Astrocyte of the cerebellum (primary cell): Measurements from ENCODE around the gene CEP68.
"Not testable (repeated sequence)": the region's sequence is repeated elsewhere in the genome, so short reads cannot be mapped to it uniquely, and the experiment has no call there.

Experiments
- DNase-seq: peaks from one replicate; pipeline ENCODE4 v3.0.0-alpha.2; 2011; ENCODE audit warnings: low read depth
- H3K4me3 ChIP-seq: 2 replicates; pipeline ENCODE4 v1.5.1; 2011; ENCODE audit warnings: mild to moderate bottlenecking, low read depth, low read length, moderate library complexity
- in situ Hi-C: cut with HindIII; loops from 2 replicates; pipeline ENCODE4 v1.10.0; 2017; ENCODE audit warnings: low sequenced_read_pairs
- TF ChIP-seq, protein P1 (sequence below): IDR thresholded peaks from 2 replicates; pipeline ENCODE4 v1.5.1; 2012; ENCODE audit warnings: low read length, low read depth, moderate library complexity, mild to moderate bottlenecking; ENCODE audit errors: missing control alignments

Gene CEP68

DNA sequence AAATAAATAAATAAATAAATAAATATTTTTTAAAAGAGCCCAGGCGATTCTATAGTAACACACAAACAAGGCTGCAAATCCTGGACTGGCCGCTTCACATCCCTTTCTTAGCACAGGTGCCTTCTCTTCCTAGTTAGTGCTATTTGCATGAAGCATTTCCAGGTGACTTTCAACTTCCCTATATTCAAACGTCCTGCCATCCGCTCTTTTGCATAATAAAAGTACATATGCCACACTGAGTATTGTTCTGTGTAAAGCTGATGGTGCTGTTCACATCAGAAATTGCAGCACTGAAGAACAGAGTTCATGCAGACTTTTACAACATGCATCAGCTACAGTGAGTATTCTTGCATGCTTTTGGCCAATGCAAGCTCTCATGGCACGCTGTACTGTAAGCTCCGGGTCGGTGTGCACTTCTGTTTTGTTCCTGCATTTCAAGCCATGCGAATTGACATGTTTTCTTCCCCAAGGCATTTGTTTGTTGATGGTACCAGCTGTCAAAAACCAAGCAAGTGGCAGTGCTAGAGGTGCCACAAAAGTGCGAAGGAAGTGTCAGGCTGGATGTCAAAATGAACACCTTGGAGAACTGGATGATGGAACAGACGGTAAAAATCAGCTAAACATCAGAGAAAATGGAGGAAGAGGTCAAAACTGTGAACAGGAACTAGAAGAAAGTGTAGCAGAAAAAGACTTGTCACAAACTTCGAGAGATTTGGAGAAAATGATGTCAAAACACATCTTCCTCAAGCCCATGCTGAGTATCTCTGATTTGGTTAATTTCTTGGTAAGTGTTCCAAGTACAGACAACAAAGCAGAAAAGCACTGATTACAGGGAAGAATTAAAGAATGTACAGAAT, 25.5 kb upstream of the CEP68 start:
- TF ChIP-seq, protein P1, sequence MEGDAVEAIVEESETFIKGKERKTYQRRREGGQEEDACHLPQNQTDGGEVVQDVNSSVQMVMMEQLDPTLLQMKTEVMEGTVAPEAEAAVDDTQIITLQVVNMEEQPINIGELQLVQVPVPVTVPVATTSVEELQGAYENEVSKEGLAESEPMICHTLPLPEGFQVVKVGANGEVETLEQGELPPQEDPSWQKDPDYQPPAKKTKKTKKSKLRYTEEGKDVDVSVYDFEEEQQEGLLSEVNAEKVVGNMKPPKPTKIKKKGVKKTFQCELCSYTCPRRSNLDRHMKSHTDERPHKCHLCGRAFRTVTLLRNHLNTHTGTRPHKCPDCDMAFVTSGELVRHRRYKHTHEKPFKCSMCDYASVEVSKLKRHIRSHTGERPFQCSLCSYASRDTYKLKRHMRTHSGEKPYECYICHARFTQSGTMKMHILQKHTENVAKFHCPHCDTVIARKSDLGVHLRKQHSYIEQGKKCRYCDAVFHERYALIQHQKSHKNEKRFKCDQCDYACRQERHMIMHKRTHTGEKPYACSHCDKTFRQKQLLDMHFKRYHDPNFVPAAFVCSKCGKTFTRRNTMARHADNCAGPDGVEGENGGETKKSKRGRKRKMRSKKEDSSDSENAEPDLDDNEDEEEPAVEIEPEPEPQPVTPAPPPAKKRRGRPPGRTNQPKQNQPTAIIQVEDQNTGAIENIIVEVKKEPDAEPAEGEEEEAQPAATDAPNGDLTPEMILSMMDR, result no peak
- in situ Hi-C loops, result loop anchor here (25.0 kb wide), 1 partner anchor 93 kb away; no protein-coding TSS in a partner anchor
- no peak for DNase-seq

DNA sequence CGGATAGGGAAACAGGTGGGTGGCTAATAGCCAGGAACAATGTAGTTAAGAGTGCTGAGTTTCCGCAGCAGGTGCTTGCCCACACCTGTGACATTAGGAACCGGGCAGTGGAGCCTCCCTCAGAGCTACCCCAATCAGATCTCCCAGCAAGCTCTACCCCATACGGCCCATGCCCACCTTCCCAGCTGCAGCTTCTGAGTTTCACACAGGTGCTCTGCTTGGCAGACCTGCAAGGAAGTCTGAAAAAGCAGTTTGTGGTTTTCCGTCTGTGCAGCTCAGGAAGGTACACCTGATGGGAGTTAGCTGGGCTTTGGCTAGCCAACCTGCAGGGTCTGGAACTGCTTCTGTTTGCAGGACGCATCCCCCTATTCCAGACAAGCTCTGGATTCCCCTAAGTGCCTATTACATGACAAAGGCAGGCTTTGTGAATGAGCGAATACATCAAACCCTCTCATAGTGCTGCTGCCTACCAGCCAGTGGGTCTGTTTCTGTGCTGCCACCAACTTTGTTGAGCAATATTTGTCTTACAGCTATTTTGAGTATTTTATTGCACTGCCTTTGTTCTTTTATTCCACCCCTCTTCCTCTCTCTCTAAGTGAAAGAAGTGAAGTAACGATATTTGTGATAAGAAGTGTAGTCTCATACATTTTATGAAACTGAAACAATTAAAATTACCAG, 24.7 kb upstream of the CEP68 start:
- TF ChIP-seq, protein P1, result no peak
- no peak for DNase-seq
- no peak overlapping the region for H3K4me3 ChIP-seq
- in situ Hi-C loops, result loop anchor here (25.0 kb wide), 1 partner anchor 94 kb away; no protein-coding TSS in a partner anchor

More for the DNA sequence above, 25.5 kb upstream of the CEP68 start:
- H3K4me3 ChIP-seq, result no peak overlapping the region

DNA sequence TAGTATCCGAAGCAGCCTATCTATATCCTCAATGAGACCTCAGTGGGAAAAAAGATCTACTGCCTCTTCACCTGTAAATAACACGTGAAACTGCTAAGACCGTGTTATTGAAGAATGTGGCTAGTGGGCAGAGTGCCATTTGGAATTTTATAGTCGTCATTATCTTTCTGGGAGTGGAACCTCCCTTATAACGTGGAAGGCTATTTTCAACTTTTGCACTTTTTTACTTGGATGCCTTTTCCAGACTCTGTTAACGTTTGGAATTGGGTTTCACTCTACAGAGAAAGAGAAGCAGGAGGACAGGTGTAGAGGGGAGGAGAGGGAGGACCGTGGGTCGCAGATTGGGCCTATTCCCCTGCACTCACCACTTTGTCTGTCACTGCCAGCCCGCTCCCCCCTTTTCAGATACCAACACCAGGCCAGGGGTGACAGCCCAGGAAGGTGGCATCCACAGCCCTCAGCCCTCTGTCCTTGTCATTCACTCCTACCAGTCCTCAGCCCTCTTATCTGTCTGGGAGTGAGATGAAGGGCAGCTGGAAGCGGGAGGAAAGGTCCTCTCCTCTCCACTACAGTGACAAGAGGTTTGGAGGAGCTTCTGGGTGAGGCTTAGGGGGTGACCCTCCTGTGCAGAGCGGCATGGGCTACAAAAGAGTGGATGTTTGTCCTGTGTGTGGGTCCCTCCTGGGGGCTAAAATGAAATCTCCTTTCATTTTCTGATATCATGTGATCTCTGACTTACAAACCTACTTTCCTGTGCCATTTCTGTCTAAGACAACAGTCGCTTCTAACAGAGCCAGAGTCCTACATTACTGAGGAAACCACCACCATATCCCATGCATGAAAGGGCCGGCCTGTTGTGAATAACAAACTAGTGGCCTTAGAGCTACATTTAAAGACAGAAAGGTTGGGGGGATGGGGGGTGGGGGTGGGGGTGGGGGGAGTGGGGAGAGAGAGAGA, 23.9 kb upstream of the CEP68 start:
- in situ Hi-C loops, result loop anchor here (25.0 kb wide), 1 partner anchor 95 kb away; no protein-coding TSS in a partner anchor
- DNase-seq, result no peak
- TF ChIP-seq, protein P1, result no peak
- no peak overlapping the region for H3K4me3 ChIP-seq

DNA sequence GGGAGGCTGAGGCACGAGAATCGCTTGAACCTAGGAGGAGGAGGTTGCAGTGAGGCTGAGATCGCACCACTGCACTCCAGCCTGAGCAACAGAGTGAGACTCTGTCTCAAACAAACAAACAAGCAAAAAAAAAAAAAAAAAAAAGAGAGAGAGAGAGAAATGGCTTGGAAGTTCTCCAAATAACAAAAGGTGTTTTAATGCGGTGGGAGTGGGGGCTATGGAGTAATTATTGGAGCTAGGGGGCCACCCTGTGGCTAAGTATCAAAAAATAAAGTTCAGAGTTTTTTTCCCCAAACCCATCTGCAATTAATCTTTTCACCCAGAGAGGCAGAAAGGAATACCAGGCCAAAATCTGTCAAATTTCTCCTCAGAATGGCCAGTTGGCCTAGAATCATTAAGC, 23.0 kb upstream of the CEP68 start:
- DNase-seq, result no peak
- TF ChIP-seq, protein P1, result no peak
- in situ Hi-C loops, result loop anchor here (25.0 kb wide), 1 partner anchor 96 kb away; no protein-coding TSS in a partner anchor
- no peak overlapping the region for H3K4me3 ChIP-seq

DNA sequence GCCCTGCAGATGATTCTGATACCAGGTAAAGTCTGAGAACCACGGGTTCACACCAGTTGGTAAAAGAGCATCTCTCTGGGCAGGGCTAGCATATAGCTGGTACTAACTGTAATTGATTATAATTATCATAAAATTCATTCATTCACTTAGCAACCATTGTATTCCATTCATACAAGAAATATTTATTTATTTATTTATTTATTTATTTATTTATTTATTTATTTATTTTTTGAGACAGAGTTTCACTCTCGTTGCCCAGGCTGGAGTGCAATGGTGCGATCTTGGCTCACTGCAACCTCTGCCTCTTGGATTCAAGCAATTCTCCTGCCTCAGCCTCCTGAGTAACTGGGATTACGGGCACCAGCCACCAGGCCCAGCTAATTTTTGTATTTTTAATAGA, 22.5 kb upstream of the CEP68 start:
- not testable (repeated sequence) for H3K4me3 ChIP-seq, DNase-seq
- in situ Hi-C loops, result loop anchor here (25.0 kb wide), 1 partner anchor 96 kb away; no protein-coding TSS in a partner anchor

DNA sequence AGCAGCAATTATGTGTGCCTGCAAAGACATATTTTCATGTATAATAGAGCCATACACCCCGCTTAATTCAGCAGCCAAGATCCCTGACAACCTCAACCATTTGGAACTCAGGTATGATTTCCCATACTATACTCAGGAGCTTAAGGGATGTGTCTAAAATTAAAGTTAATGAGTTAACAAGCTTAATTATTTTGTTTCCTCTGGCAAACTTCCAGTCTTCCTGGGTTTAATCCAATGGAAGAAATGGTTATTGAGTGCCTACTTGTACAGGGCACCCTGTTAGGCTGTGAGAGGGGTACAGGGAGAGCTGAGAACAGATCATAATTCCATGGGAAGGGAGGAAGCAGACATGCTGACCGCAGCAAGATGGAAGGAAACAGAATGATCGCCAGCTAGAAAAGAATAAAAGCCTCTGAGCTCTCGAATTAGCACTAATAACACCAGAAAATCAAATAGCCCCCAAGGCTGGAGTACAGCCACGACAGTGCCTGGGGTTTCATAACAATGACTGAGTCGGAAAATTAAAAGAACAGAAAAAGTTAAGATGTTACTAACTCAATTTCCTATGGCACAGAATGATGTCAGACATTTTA, 20.8 kb upstream of the CEP68 start:
- TF ChIP-seq, protein P1, result no peak
- DNase-seq, result no peak
- in situ Hi-C loops, result loop anchor here (25.0 kb wide), 1 partner anchor 98 kb away; no protein-coding TSS in a partner anchor
- no peak overlapping the region for H3K4me3 ChIP-seq
